ENCODE data around the gene KSR2.

The KSR2 gene

GRCh38 chr12:117592588-117593305 is 376.0 kb downstream of the KSR2 start:
- no peak for TF ChIP-seq CTCF (IDR thresholded peaks at IDR 0.05; ENCODE audit: borderline replicate concordance, control extremely low read depth, extremely low read depth, insufficient read depth, missing control alignments)
- no peak for DNase-seq (ENCODE audit: low spot score)
- in situ Hi-C loops (cut with MboI; ENCODE audit: low sequenced_read_pairs, unreplicated experiment) = loop anchor here (25.0 kb wide), 1 partner anchor 355 kb away; no protein-coding TSS in a partner anchor

GRCh38 chr12:117590999-117591398 is 377.8 kb downstream of the KSR2 start:
- in situ Hi-C loops (cut with MboI; ENCODE audit: low sequenced_read_pairs, unreplicated experiment) = loop anchor here (25.0 kb wide), 1 partner anchor 354 kb away; no protein-coding TSS in a partner anchor
- no peak for TF ChIP-seq CTCF (IDR thresholded peaks at IDR 0.05; ENCODE audit: borderline replicate concordance, control extremely low read depth, extremely low read depth, insufficient read depth, missing control alignments)
- no peak for DNase-seq (ENCODE audit: low spot score)

GRCh38 chr12:117590386-117590785 is 378.4 kb downstream of the KSR2 start:
- no peak for DNase-seq (ENCODE audit: low spot score)
- in situ Hi-C loops (cut with MboI; ENCODE audit: low sequenced_read_pairs, unreplicated experiment) = loop anchor here (25.0 kb wide), 1 partner anchor 353 kb away; no protein-coding TSS in a partner anchor
- TF ChIP-seq CTCF (IDR thresholded peaks at IDR 0.05; ENCODE audit: borderline replicate concordance, control extremely low read depth, extremely low read depth, insufficient read depth, missing control alignments) = no peak

DNA sequence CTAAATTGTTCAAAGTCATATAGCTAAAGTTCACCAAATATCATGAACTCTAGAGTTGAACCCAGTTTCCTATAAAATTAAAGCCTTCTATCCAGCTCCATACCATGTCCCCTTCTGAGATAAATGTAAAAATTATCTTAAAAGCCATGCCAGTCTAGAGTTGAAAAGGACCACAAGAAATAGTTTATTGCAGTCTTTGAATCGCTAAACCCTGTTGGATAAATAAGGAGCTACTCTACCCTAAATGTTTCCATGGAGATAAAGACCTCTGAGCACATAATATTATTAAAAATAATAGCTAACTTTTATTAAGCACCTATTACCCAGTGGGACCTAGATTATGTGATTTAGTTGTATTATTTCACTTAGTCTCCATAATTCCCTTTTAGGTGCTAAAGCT is 379.8 kb downstream of the KSR2 start:
- TF ChIP-seq CTCF (IDR thresholded peaks at IDR 0.05; ENCODE audit: borderline replicate concordance, control extremely low read depth, extremely low read depth, insufficient read depth, missing control alignments) = no peak
- no peak for DNase-seq (ENCODE audit: low spot score)
- in situ Hi-C loops (cut with MboI; ENCODE audit: low sequenced_read_pairs, unreplicated experiment) = loop anchor here (25.0 kb wide), 1 partner anchor 352 kb away; no protein-coding TSS in a partner anchor

DNA sequence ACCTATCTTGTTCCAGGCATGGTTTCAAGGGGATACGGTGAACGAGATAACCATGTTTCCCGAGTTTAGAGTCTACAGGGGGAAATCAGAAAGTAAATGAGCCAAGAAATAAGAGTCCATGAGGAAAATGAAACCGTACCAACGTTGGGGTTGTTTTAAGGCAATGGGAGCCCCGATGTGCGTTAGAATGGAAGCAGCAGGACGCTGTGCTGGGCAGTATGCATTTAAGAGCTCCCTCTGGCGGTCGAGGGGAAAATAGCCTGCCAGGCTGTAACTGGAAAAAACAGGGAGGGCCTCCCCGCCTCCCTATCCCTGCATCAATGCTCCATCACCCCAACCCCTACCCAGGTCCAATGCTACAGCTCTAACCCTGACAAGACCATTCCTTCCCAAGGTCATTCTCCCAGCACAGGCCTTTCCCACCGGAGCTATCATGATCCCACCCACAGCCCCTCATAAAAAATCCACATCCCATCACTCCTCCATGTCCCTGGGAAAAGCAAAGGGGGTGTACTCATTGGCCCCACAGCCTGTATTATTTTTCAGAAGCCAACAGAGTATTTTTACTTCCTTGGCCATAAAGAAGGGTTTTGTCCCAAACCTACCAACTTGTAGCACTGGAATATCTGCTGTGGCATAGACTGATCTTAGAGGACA is 381.0 kb downstream of the KSR2 start:
- peak; percentile 88 for TF ChIP-seq CTCF (IDR thresholded peaks at IDR 0.05; ENCODE audit: borderline replicate concordance, control extremely low read depth, extremely low read depth, insufficient read depth, missing control alignments)
- DNase-seq (ENCODE audit: low spot score) = peak; percentile 68
- in situ Hi-C loops (cut with MboI; ENCODE audit: low sequenced_read_pairs, unreplicated experiment) = loop anchor here (25.0 kb wide), 1 partner anchor 350 kb away; no protein-coding TSS in a partner anchor

- TF ChIP-seq CTCF (IDR thresholded peaks at IDR 0.05; ENCODE audit: borderline replicate concordance, control extremely low read depth, extremely low read depth, insufficient read depth, missing control alignments) = no peak
- DNase-seq (ENCODE audit: low spot score) = no peak
- in situ Hi-C loops (cut with MboI; ENCODE audit: low sequenced_read_pairs, unreplicated experiment) = loop anchor here (25.0 kb wide), 1 partner anchor 346 kb away; no protein-coding TSS in a partner anchor
These were observed 385.0 kb downstream of the KSR2 start for GRCh38 chr12:117583677-117584225.
